GM18867 (cell line): ENCODE measurements around the gene ZNF276.
"Not testable (repeated sequence)": the region's sequence is repeated elsewhere in the genome, so short reads cannot be mapped to it uniquely, and the experiment has no call there.

Experiments
- ATAC-seq: cut with Tn5 transposase; IDR thresholded peaks from one replicate; pipeline ENCODE4 v1.9.1; 2021; ENCODE audit warnings: mild to moderate bottlenecking, moderate library complexity; ENCODE audit not compliant: unreplicated experiment

The ZNF276 gene

DNA sequence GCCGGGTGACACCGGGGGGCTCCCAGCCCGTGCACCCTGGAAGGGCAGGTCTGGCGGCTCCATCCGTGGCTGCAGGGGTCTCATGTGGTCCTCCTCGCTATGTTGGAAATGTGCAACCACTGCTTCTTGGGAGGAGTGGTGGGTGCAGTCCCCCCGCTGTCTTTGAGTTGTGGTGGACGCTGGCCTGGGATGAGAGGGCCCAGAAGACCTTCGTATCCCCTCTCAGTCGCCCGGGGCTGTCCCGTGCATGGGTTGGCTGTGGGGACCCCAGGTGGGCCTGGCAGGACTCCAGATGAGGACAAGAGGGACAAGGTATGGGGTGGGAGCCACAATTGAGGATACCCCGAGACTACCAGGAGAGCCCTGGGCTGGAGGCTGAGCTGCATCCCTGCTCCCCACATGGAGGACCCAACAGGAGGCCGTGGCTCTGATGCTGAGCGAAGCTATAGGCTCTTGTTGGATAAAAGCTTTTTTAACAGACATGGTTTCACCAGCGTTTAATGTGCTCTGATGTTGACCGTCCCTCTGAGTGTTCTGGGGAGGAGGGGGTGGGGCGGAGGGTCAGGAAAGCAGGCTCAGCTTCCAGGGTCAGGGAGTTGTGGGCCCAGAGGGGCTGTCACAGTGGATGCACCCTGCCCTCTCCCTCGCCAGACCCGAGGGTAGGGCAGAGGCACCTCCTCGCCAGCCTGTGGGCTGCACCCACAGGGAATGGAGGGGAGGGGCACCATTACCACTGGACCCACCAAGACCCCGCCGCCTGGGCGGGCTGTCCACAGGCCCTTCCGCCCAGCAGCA, 25.3 kb upstream of the ZNF276 start:
- ATAC-seq: no peak

DNA sequence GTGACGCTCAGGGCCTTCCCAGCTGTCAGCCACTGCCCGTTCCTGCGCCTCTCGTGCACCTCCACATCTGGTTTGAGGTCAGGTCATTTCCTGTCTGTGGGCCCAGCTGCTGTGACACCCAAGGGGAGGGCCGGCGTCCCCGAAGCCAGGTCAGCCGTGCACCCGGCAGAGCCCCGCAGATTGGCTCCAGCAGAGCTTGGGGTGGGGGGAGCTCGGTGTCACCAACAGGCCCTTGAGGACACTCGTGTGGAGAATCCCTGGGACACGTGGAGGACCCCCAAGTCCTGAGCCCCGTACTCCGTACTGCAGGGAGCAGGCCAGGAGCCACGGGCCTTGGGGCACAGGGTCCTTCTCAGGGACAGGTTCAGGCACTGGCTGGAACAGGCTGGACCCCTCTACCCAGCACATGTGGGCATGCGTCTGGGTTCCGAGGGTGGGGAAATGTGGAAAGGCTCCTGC, 24.6 kb upstream of the ZNF276 start:
- ATAC-seq: no peak

DNA sequence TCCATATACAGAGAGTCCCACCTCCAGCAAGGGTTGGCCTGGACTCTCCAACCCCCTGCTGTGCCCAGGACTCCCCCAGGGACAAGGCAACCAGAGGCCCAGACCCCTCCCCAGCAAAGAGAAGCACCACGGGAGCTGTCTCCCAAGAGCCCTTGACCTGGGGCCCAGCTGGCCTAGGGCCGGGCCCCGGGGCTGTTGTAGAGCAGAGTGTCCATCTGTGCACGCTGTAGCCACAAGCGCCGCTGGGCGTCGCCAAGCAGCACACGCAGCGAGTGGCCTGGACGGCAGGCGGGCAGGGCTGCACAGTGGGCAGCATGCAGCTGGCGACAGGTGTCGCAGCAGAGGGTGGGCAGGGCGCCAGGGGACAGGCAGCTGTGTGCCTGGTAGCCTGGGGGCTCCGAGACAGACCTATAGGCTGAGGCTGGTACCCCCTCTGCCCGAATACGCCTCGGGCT, 24.1 kb upstream of the ZNF276 start:
- ATAC-seq: no peak

DNA sequence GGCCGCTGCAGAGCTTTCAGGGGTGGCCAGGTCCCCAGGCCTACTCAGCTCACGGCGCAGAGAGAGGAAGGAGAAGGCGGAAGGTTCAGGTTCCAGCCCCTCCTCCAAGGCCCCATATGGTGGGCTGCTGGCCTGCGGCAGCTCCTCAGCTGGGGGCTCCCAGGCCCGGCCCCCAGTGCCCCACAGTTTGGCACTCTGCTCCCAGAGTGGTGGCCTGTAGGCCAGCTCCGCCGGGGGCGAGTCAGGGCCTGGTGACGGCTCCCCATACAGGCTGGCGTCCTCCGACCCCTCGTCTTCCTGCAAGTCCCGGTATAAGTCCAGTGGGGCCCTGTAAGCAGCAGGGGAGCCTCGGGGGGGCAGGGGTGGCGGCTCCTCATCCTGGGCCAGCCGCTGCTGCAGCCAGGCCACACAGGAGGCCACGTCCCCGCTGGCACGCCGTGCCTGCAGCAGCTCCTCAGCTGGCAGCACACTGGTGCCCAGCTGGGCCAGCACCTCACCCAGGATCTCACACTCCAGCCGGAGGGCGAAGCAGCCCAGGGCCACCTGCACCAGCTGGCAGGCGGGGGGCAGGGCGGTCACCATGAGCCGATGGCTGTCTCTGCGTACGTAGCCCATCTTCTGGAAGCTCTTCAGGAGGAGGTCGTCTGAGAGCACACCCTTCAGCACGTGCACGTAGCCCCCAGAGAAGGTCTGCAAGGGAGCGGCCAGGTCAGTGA, 23.6 kb upstream of the ZNF276 start:
- ATAC-seq: no peak

DNA sequence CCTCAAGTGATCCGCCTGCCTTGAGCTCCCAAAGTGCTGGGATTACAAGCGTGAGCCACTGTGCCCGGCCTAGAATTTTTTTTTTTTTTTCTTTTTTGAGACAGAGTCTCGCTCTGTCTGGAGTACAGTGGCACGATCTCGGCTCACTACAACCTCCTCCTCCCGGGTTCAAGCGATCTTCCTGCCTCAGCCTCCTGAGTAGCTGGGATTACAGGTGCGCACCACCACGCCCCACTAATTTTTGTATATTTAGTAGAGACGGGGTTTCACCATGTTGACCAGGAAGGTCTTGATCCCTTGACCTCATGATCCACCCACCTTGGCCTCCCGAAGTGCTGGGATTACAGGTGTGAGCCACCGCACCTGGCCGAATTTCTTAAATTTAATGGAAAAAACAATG, 22.6 kb upstream of the ZNF276 start:
- not testable (repeated sequence) for ATAC-seq

DNA sequence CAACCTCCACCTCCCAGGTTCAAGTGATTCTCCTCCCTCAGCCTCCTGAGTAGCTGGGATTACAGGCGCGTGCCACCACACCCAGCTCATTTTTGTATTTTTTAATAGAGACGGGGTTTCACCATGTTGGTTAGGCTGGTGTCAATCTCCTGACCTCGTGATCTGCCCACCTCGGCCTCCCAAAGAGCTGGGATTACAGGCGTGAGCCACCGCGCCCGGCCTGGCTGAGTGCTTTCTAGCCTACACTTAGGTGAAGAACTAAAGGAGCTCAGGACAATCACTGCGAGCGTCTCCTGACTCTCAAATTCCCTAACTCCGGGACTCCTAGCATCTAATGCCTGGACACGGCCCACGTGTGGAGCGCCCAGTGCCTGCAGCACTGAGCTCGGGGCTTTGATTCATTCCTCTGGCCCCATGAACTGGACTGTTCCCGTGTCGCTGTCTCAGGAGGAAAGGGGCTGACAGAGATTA, 21.7 kb upstream of the ZNF276 start:
- ATAC-seq: not testable (repeated sequence)

DNA sequence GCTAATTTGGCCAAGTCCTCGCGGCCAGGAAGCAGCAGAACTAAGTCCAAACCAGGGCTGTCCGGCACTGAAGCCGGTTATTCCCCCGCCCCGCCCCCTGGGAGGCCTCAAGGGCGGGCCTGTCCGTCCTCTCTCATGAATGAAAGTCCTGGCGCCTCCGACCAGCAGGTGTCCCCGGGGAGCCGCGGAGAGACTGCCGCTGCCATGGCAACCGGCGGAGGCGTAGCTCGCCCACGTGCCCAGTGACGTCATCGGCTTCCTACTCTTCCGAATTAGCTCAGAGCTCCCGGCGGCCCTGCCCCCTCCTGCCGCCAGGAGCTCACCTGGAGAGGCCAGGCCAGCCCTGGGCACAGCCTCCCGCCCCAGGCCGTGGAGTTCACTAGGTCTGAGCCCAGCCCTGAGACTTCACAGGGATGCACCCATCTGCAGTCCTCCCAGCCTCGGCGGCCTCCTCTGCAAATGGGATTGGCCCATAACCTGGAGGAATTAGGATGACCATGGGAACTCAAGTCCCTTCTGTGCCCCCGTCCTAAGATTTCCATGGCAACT, 21.2 kb upstream of the ZNF276 start:
- peak; percentile 44 for ATAC-seq

DNA sequence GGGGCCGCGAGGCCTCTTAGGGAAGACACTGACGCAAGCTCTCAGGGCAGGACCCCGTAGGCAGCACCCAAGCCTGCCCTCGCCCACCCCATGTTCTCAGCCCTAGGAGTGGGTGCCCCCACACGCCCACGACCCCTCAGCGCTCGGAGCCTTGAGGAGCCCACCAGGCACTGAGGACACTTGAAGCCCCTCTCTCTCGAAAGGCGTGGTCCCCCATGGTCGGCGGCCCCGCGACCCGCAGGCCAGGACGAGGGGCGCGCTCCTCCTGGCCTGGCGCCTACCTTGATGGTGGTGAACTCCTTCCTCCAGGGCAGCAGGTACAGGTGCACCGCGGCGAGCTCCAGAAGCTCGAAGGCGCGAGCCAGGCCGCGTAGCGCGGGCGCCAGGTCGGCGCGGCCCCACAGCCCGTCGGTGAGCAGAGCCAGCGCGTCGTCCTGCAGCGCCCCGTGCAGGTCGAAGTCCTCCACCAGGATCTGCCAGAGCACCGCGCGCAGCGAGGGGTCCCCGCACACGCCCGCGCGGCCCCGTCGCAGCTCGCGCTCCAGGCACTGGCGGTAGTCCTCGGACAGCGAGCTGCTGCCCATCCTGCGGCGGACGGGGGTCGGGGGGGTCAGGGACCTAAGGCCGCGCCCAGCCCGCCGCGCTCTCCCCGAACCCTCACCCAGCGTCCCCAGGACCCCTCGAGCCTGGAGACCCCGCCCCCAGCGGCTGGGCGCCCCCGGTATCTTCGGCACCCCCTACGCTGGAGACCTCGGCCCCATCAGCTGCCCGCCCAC, 20.5 kb upstream of the ZNF276 start:
- ATAC-seq: no peak

DNA sequence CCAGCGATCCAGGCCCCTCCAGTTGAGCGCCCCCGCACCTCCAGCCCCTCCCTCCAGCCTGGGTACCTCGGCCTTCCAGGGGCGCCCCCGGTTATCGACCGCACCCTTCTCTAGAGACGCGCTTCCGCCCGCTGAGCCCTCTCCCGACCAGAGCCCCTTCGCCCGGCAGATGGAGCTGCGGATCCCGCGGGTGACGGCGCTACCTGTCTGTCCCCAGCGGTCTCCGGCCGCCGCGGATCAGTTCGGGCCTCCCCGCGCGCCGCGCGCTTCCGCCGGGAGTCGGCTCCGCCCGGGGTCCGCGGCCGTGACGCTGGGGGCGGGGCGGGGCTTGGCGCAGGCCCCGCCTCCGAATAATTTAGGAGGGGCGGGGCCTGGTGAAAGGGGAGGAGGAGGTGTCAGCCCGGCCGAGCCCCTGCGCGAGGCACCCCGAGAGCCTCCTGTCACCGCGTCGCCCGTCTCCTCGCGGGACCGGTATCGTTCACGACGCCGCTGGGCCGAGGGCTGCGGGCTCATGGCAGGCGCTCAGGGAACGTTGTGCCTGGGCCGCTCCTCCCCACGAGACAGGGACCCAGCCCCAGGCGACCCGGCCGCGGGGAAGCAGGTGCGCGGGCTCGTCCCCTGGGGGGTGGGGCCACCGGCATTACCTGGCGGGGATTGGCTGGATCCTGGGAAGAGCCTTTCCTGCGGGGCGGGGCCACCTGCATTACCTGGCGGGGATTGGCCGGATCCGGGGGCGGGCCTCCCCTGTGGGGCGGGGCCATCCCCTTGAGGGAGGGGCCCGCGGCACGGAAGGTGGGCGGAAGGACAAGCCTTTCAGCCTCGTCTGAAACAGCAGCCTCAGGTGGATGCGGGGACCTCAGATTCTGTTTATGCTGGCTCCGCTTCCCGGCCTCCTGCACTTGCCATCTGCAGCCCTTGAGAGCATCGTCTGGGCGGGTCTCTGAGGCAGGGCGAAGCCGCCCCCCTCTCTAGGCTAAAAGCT, 19.6 kb upstream of the ZNF276 start, which contains the start of gene SPATA2L:
SPATA2L (minus strand) TSS at position 281 of the 982 bp plus-strand sequence. CDS start 473 bp downstream, outside the sequence.
- peak; percentile 61 for ATAC-seq

DNA sequence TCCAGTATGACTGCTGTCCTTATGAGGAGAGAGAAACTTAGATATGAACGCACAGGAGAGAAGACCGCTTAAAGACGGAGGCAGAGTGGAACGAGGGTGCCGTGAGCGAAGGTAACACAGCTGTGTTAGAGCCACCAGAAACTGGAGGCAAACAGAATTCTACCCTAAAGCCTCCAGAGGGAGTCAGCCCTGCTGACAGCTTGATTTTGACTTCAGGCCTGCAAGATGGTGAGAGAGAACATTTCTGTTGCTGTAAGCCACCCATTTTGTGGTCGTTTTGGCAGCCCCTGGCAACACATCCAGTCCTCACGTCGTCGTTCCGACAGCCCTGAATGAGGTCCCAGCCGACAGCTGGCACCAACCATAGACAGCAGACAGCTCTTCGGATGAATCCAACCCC, 17.1 kb upstream of the ZNF276 start:
- ATAC-seq: no peak

DNA sequence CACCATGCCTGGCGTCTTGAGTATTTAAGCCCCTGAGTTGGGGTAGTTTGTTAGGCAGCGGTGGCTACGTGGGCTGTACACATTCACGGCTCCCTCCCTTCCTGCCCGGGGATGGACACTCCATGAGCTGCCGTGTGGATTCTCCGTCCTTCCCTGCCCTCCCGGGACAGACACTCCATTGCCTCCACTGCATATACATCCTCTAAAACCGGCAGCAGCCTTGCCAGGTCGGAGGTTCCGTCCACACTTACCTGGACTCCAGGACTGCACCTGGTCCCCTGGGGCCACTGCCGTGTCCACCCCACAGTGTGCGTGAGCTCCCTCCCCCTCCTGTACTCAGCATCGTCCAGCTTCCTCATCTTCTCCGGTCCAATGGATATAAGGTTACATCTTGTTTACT, 16.3 kb upstream of the ZNF276 start:
- no peak for ATAC-seq

DNA sequence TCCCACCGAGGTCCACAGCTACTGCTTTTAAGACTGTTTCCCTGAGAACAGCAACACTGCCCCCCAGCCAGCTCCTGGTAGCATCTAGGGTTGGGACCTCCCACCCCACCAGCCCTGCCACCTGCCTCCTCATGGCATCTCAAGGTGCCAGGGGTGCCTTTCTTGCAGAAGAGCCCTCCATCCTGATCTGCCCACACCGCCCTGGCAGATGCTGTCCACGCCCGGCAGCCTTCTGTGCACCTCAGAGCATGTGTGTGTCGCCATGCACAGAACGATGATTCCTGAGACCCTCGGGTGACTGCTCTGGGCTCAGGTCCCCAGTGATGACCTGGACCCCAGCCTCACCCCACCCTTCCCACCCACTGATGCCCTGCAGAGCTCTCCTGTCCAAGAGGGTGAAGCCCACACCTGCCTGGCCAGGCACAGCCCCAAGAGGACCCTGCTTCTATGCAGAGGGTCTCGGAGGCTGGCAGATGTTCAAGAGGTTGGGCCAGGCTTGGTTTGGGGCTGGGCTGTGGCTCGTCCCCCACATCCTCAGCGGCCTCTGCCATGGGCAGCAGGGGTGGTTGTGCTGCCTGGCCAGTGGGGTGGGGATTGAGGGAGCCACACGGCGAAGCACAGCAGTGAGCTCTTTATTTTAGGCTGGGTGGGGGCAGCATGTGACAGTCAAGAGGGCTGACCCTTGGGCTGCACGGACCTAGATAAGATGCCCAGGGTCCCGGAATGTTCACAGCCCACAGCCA, 14.6 kb upstream of the ZNF276 start:
- ATAC-seq: no peak

DNA sequence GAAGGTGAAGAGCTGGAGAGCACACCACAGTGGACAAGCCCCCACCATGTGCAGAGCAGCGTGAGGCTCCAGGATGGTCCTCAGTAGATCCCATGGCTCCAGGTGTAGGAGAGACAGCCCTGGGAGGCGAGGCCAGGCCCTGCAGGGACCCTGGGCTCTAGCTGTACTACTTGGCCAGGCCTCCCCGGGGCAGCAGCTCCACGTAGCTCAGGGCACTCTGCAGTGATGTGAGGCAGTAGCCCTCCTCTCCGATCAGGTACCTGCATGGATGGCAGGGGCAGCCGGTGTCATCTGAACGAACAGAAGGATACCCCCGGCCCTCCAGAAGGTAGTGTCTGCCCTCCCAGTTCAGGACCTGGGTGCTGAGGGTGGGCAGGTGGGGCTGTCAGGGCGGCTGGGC, 13.6 kb upstream of the ZNF276 start:
- ATAC-seq: no peak

DNA sequence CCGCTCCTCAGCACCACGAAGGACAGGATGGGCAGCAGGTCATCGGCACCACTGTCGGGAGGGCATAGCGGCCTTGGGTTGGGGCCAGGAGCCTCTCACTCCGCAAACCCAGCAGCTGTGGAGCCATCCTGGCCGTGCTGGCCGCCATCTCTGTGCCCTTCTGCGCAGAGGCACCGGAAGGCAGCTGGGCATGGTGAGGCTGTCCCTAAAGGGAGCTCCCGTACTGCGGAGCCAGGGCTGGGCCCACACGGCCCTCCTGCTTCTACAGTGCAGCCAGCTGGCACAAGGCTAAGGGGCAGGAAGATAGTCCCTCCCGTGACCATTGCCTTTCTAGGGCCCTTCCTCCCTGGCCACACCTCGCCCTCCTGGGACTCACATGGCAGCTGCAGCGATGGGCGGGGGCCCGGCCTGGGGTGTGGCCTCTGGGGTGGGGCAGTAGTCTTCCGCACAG, 12.8 kb upstream of the ZNF276 start:
- ATAC-seq: no peak

DNA sequence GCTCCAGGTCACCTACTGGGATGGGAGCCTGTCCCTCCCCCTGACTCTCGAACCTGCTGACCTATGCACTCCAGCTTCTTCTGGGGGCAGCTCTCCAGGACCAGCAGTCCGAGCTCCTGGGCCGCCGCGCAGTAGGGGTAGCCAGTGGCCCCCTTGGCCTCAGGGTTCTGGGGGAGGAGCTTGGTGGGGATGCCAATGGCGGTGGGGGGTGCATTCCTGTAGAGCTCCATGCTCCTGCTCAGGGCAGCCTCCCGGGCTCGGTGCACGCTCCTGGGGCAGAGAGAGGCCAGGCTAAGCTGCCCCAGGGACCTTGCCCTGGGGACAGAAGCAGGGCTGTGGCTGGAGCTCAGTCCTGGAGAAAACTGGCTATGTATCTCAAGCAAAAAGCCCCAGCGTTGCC, 12.2 kb upstream of the ZNF276 start:
- ATAC-seq: no peak

DNA sequence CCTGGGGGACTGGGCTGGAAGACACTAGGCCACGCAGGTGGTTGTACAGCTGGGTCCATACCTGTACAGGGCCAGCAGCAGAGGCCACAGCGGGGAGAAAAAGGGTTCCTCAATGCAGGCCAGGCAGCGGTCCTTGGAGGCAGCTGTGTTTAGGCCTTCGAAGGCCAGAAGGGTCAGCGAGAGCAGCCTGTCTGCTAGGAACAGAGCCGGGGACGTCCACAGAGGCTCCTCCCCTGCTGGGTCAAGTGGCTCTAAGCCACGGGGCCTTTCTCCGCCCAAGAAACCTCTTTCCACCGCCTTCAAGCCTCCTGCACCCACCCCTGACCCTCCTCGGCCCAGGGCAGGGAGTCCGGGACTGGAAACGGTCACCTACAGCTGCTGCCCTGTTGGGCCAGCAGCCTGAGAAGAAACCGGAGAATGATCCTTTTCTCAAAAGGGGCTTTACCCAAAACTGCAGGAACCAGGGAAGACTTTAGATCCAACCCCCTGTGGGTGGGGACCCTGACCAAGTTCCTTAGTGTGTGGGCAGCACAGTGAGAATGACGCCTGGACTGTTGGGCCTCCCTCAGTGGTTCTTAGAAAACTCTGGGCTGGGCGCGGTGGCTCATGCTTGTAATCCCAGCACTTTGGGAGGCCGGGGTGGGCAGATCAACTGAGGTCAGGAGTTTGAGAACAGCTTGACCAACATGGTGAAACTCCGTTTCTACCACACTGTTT, 11.5 kb upstream of the ZNF276 start:
- no peak for ATAC-seq

DNA sequence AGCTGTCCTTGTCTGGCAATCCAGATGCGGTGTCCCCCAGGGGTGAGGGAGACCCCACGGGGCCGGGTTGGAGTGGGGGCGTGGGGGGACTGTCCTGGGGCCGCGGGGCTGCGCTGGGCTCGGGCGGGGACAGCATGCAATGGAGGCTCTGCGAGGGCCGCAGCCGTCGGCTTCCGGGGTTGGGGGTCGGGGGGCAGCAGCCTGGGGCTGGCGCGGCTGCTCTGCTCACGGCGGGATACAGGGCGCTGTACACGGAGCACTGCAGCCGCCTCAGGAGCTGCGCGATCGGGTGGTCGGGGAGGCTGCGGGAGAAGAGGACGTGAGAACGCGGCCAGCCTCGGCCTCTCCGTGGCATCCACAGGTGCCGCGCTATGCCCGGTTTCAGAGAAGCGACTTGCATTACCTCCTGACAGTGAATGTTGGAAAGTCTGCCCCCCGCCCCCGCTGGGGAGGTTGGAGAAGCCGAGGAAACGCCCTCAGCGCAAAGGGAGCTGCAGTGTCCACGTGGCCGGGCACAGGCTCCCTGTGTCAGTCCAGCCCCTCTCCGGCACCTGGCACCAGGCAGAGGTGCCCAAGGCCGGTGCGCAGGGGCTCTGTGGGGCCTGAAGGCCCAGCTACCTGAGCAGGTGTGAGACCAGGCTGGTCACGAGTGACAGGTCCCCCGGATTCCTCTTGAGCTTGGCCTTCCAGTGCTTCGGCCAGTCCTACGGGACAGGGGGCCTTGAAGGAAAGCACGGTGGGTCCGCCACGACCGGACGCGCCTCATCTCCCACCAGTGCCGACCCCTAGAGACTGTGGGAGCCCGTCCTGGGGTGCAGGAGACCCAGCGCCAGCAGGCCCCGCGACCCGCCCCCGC, 10.4 kb upstream of the ZNF276 start:
- no peak for ATAC-seq
